Mesodermal cell (in vitro differentiated cells): ENCODE results near the gene CLDN22.

ENCODE experiments used
- H3K27ac ChIP-seq: 2 replicates; pipeline ENCODE4 v1.7.0; 2013; ENCODE audit warnings: mild to moderate bottlenecking, low read depth, low read length, moderate library complexity; ENCODE audit not compliant: severe bottlenecking
- H3K36me3 ChIP-seq: 2 replicates; pipeline ENCODE4 v1.7.1; 2013; ENCODE audit warnings: mild to moderate bottlenecking, low read length, moderate library complexity; ENCODE audit not compliant: control insufficient read depth, insufficient read depth
- H3K4me1 ChIP-seq: one replicate; pipeline ENCODE4 v1.7.1; 2013; ENCODE audit warnings: mild to moderate bottlenecking, low read length; ENCODE audit not compliant: insufficient read depth, control insufficient read depth, poor library complexity, severe bottlenecking
- H3K4me3 ChIP-seq: 2 replicates; pipeline ENCODE4 v1.7.0; 2013; ENCODE audit warnings: low read length, control low read depth, mild to moderate bottlenecking; ENCODE audit not compliant: insufficient read depth, poor library complexity, severe bottlenecking; ENCODE audit errors: extremely low read depth
- H3K9me3 ChIP-seq: 2 replicates; pipeline ENCODE4 v1.7.1; 2013; ENCODE audit warnings: mild to moderate bottlenecking, low read length, moderate library complexity; ENCODE audit not compliant: control insufficient read depth
- whole genome bisulfite sequencing, 2 experiments: methylation state at CpG; one replicate each; pipeline ENCODE4 v1.1.5; 2013; ENCODE audit warnings: missing lambda C conversion rate in 2 of 2; ENCODE audit not compliant: insufficient coverage in 2 of 2; 5-methylcytosine and 5-hydroxymethylcytosine counted together

Gene CLDN22

GRCh38 chr4:183322326-183322725 lies 2.2 kb upstream of the CLDN22 start, which contains the start of gene CLDN24:
TSS of gene CLDN24 (minus strand) at chr4:183322426. CDS start at chr4:183322426, 0 bp downstream.
- peaks cover 30% of the 10 kb centered on the region for H3K36me3 ChIP-seq
- no peaks in the 10 kb centered on the region for H3K4me1 ChIP-seq
- 93 to 100% methylated on average over 2 to 3 of the region's 5 CpGs for WGBS, 2 experiments
- H3K9me3 ChIP-seq, result peaks cover 18% of the 10 kb centered on the region
- no peak within 1 kb of the TSS for H3K4me3 ChIP-seq
- H3K27ac ChIP-seq, result no peak within 1 kb of the TSS

- H3K9me3 ChIP-seq, result peaks cover 12% of the 10 kb centered on the region
- H3K36me3 ChIP-seq, result peaks cover 30% of the 10 kb centered on the region
- no peak overlapping the region for H3K27ac ChIP-seq
- WGBS, 2 experiments, result 93 to 98% methylated on average over 4 of the region's 5 CpGs
- H3K4me3 ChIP-seq, result no peak overlapping the region
- H3K4me1 ChIP-seq, result no peaks in the 10 kb centered on the region
Observed at GRCh38 chr4:183321516-183321915, 1.4 kb upstream of the CLDN22 start.

- Histone ChIP-seq H3K27ac (no peak overlapping the region), H3K36me3 (peaks cover 35% of the 10 kb centered on the region), H3K4me3 (no peak overlapping the region), H3K4me1 (no peaks in the 10 kb centered on the region), H3K9me3 (peaks cover 8% of the 10 kb centered on the region)
- no CpG with 5 or more reads among the region's 2 CpGs for WGBS, 2 experiments
Observed at GRCh38 chr4:183321079-183321478, 1.0 kb upstream of the CLDN22 start.

- H3K36me3 ChIP-seq, result peaks cover 55% of the 10 kb centered on the region
- no peak overlapping the region for H3K4me3 ChIP-seq
Observed at GRCh38 chr4:183318656-183319055, 1.4 kb downstream of the CLDN22 start.

GRCh38 chr4:183314806-183315205 lies 5.3 kb downstream of the CLDN22 start:
- no peak overlapping the region for H3K4me3 ChIP-seq
- WGBS, 2 experiments, result 95% methylated on average over 7 of the region's 9 CpGs
- no peaks in the 10 kb centered on the region for H3K9me3 ChIP-seq
- no peak overlapping the region for H3K27ac ChIP-seq
- no peaks in the 10 kb centered on the region for H3K4me1 ChIP-seq
- peaks cover 58% of the 10 kb centered on the region for H3K36me3 ChIP-seq

More at GRCh38 chr4:183318656-183319055, 1.4 kb downstream of the CLDN22 start:
- H3K4me1 ChIP-seq, result no peaks in the 10 kb centered on the region
- no peaks in the 10 kb centered on the region for H3K9me3 ChIP-seq
- H3K27ac ChIP-seq, result no peak overlapping the region
- 85 to 98% methylated on average over 5 of the region's 10 CpGs for WGBS, 2 experiments

- Histone ChIP-seq H3K36me3 (peaks cover 60% of the 10 kb centered on the region), H3K27ac (no peak overlapping the region)
- WGBS, 2 experiments, result 96 to 99% methylated on average over 12 to 15 of the region's 15 CpGs
Observed at GRCh38 chr4:183314336-183314735, 5.7 kb downstream of the CLDN22 start.

GRCh38 chr4:183312841-183313240 lies 7.2 kb downstream of the CLDN22 start:
- Histone ChIP-seq H3K36me3 (peaks cover 60% of the 10 kb centered on the region), H3K9me3 (no peaks in the 10 kb centered on the region), H3K27ac (no peak overlapping the region), H3K4me1 (no peaks in the 10 kb centered on the region), H3K4me3 (no peak overlapping the region)
- WGBS, 2 experiments, result 93 to 95% methylated on average over 4 to 5 of the region's 5 CpGs

More at GRCh38 chr4:183314336-183314735, 5.7 kb downstream of the CLDN22 start:
- Histone ChIP-seq H3K4me3 (no peak overlapping the region), H3K4me1 (no peaks in the 10 kb centered on the region), H3K9me3 (no peaks in the 10 kb centered on the region)

- no peaks in the 10 kb centered on the region for H3K9me3 ChIP-seq
- H3K36me3 ChIP-seq, result peaks cover 43% of the 10 kb centered on the region
- WGBS, 2 experiments, result 80% methylated on average over 1 of the region's 3 CpGs; no CpG with 5 or more reads in 1 of the 2 experiments
- H3K4me3 ChIP-seq, result no peak overlapping the region
- no peak overlapping the region for H3K27ac ChIP-seq
- no peaks in the 10 kb centered on the region for H3K4me1 ChIP-seq
Observed at GRCh38 chr4:183306811-183307210, 13.3 kb downstream of the CLDN22 start.

- 100% methylated on average over 1 of the region's 2 CpGs; no CpG with 5 or more reads in 1 of the 2 experiments for WGBS, 2 experiments
- Histone ChIP-seq H3K36me3 (peaks cover 39% of the 10 kb centered on the region), H3K27ac (no peak overlapping the region), H3K4me1 (no peaks in the 10 kb centered on the region), H3K9me3 (no peaks in the 10 kb centered on the region), H3K4me3 (no peak overlapping the region)
Observed at GRCh38 chr4:183304538-183304937, 15.5 kb downstream of the CLDN22 start.

GRCh38 chr4:183304067-183304466 lies 16.0 kb downstream of the CLDN22 start:
- H3K36me3 ChIP-seq, result peaks cover 37% of the 10 kb centered on the region
- no peaks in the 10 kb centered on the region for H3K9me3 ChIP-seq
- no peaks in the 10 kb centered on the region for H3K4me1 ChIP-seq
- WGBS, 2 experiments, result 53 to 72% methylated on average over 3 to 4 of the region's 4 CpGs
- H3K27ac ChIP-seq, result no peak overlapping the region
- no peak overlapping the region for H3K4me3 ChIP-seq

GRCh38 chr4:183303301-183303700 lies 16.8 kb downstream of the CLDN22 start:
- WGBS, 2 experiments, result no CpG with 5 or more reads among the region's 4 CpGs
- no peak overlapping the region for H3K27ac ChIP-seq
- no peak overlapping the region for H3K4me3 ChIP-seq
- no peaks in the 10 kb centered on the region for H3K9me3 ChIP-seq
- no peaks in the 10 kb centered on the region for H3K4me1 ChIP-seq
- H3K36me3 ChIP-seq, result peaks cover 41% of the 10 kb centered on the region
